ENCODE results near the gene PSD4.

The PSD4 gene

DNA sequence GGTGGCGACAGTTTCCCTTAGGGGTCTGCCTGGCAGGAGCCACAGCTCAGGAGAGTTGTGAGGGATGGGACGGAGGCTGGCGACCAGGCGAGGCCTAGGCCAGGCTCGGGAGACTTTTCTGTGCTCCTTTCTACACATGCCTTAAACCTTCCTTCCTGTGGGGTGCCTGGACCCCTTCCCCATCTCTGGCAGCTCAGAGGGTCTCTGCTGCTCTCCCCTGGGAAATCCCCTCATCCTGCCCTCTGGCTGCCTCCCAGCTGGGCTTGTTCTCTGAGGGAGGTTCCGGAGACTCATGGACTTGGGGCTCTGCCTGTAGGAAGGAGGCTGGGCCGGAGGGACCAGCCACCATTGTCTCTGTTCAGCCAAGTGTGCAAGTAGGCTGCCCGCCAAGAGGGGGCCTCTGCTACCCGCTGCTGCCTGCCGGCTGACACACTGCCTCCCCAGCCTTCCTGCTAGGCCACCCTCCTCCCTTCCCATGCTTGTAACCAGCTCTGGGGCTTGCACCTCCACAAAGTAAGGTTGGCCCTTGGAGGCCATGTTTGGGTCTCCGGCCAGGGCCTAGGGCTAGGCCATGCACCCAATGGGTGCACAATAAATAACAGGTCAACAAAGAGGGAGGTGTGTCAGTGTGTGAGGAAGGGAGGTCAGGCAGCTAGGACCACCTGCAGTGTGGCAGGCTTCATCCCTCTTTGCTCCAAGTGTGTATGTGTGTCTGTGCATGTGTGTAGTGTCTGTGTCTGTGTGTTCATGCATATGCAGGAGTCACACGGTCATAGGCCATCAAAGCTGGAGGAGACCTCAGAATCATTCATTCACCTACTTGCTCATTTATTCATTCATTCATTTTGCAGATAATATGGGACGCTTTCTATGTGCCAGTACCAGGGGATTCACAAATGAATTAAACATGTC is 28.8 kb downstream of the PSD4 start:
- Histone ChIP-seq H3K36me3 (no peaks in the 10 kb centered on the region), H3K9me3 (ENCODE audit: severe bottlenecking) (no peaks in the 10 kb centered on the region), H3K27me3 (ENCODE audit: insufficient read depth, low read depth, severe bottlenecking) (no peaks in the 10 kb centered on the region), H3K4me3 (ENCODE audit: low read depth, low read length) (no peak overlapping the region), H3K27ac (no peak overlapping the region)
- DNase-seq, result no peak
- TF ChIP-seq, protein P1, sequence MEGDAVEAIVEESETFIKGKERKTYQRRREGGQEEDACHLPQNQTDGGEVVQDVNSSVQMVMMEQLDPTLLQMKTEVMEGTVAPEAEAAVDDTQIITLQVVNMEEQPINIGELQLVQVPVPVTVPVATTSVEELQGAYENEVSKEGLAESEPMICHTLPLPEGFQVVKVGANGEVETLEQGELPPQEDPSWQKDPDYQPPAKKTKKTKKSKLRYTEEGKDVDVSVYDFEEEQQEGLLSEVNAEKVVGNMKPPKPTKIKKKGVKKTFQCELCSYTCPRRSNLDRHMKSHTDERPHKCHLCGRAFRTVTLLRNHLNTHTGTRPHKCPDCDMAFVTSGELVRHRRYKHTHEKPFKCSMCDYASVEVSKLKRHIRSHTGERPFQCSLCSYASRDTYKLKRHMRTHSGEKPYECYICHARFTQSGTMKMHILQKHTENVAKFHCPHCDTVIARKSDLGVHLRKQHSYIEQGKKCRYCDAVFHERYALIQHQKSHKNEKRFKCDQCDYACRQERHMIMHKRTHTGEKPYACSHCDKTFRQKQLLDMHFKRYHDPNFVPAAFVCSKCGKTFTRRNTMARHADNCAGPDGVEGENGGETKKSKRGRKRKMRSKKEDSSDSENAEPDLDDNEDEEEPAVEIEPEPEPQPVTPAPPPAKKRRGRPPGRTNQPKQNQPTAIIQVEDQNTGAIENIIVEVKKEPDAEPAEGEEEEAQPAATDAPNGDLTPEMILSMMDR (IDR thresholded peaks at IDR 0.05; ENCODE audit: low read depth, low read length), result 0 out of 2 replicates have a peak, but pooled peaks have one; percentile 16

DNA sequence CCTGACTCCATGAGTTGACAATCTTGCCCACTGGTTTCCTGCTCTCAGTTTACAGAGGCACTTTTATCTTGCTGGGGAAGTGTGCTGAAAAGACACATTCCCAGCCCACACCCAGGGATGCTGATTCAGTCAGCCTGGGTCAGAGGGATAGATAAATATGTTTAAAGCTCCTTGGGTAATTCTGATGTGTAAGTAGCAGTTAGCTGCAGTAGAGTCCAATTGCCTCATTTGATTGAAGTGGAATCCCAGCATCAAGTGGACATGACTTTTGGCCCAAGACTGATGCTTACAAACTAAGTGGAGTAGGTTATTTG is 29.4 kb downstream of the PSD4 start:
- no peak for DNase-seq
- TF ChIP-seq, protein P1 (IDR thresholded peaks at IDR 0.05; ENCODE audit: low read depth, low read length), result no peak
- Histone ChIP-seq H3K27me3 (ENCODE audit: insufficient read depth, low read depth, severe bottlenecking) (no peaks in the 10 kb centered on the region), H3K27ac (no peak overlapping the region), H3K36me3 (no peaks in the 10 kb centered on the region), H3K4me3 (ENCODE audit: low read depth, low read length) (no peak overlapping the region), H3K9me3 (ENCODE audit: severe bottlenecking) (no peaks in the 10 kb centered on the region)

DNA sequence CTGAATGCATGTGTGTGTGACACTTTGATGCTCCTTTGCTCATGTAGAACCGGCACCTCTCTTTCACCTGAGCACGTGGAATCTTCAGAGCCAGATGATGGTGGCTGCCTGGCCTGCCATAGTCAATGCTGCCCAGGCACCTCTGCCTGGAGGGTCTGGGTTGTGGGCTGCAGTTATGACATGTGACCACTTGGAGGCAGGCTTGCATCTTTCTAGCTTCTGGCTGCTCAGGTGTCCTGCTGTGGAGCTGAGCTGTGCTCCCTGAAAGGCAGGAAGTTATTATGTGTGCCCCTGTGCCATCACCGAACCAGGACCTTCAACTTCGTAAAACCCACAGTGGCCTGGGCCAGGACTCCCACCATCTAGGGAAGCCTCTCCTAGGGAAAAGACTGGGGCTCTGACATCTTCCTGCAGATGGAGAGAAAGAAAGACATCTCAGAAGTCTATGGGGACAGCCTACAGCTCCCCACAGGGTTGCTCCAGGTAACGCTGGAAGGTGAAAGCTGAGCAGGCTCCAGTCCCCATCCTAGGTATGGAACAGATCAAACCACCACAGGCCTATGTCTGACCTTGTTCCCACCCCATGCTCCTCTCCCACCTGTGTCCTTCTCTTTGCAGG is 30.2 kb downstream of the PSD4 start:
- DNase-seq, result peak; percentile 76
- TF ChIP-seq, protein P1 (IDR thresholded peaks at IDR 0.05; ENCODE audit: low read depth, low read length), result peak; percentile 96
- Histone ChIP-seq H3K27ac (no peak overlapping the region), H3K27me3 (ENCODE audit: insufficient read depth, low read depth, severe bottlenecking) (no peaks in the 10 kb centered on the region), H3K9me3 (ENCODE audit: severe bottlenecking) (no peaks in the 10 kb centered on the region), H3K4me3 (ENCODE audit: low read depth, low read length) (no peak overlapping the region), H3K36me3 (no peaks in the 10 kb centered on the region)

DNA sequence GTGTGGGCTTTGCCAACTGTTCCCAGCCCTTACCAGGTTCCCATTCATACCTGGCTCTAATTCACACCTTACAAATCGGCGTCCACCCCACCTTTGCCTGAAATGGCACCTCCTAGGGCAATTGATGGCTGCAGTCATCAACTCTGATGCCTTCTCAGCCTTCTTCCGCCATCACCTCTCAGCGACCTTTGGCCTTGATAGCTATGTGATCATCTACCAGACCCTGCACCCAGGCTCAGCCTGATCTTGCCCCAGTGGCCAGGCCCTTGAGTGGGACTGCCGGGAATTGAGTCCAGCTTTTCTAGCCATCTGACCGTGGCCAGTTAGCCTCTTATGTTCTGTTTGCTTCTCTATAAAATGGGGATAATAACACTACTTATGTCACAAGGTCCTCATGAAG is 32.5 kb downstream of the PSD4 start:
- Histone ChIP-seq H3K4me3 (ENCODE audit: low read depth, low read length) (no peak overlapping the region), H3K9me3 (ENCODE audit: severe bottlenecking) (no peaks in the 10 kb centered on the region), H3K27me3 (ENCODE audit: insufficient read depth, low read depth, severe bottlenecking) (no peaks in the 10 kb centered on the region), H3K27ac (no peak overlapping the region), H3K36me3 (no peaks in the 10 kb centered on the region)
- DNase-seq, result no peak
- TF ChIP-seq, protein P1 (IDR thresholded peaks at IDR 0.05; ENCODE audit: low read depth, low read length), result no peak

DNA sequence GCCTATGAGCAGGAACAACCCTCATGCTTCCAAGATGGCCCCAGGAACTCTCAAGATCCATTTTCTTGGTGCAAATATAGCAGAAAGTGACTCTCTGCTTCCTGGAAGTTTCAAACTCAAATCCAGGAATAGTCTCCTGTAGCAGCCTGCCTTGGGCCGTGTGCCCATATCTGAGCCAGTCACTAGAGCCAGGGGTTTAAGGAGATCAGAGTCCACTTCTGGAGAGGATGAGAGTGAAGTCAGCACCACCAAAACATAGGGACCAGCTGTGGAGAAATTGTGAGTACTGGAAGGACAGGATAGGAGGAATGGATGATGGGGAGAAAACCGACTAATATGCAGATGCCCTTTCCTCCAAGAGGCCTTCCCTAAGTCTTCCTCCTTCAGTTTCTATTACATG is 33.2 kb downstream of the PSD4 start:
- TF ChIP-seq, protein P1 (IDR thresholded peaks at IDR 0.05; ENCODE audit: low read depth, low read length), result no peak
- Histone ChIP-seq H3K9me3 (ENCODE audit: severe bottlenecking) (no peaks in the 10 kb centered on the region), H3K27ac (no peak overlapping the region)

More for the DNA sequence above, 33.2 kb downstream of the PSD4 start:
- Histone ChIP-seq H3K4me3 (ENCODE audit: low read depth, low read length) (no peak overlapping the region), H3K36me3 (no peaks in the 10 kb centered on the region), H3K27me3 (ENCODE audit: insufficient read depth, low read depth, severe bottlenecking) (no peaks in the 10 kb centered on the region)
- DNase-seq, result no peak
